Body of pancreas (tissue), 4 donors: ENCODE measurements around the gene SH2D3C. TPM values are rescaled to one million over a fixed set of nuclear protein-coding genes. Genes with fewer than 3 reads are reported as not detected.

ENCODE experiments used
- ATAC-seq: fragments of 150-250 bp; one replicate; pipeline ENCODE4 v1.9.1; 2016
- DNase-seq, 4 donors: peaks; one replicate each; pipeline ENCODE4 v3.0.0-alpha.2; 2019
- H3K27ac ChIP-seq, 4 donors: fragments of 200-600 bp; sonication (generic); 1 replicate in 3 of 4; 2 replicates in 1 of 4; pipeline versions ENCODE4 v1.5.1 to v1.6.1; 2016 to 2019; ENCODE audit warnings: mild to moderate bottlenecking in 1 of 4, mixed read lengths in 1 of 4, moderate library complexity in 1 of 4
- H3K27me3 ChIP-seq, 2 donors: fragments of 200-600 bp; sonication (generic); one replicate each; pipeline ENCODE4 v1.6.0; 2016; ENCODE audit warnings: mild to moderate bottlenecking in 1 of 2
- H3K36me3 ChIP-seq, 2 donors: fragments of 200-600 bp; sonication (generic); replicated peaks in 1 of 2; 2 replicates each; pipeline ENCODE4 v1.5.1; 2016; ENCODE audit warnings: low read depth in 2 of 2; ENCODE audit not compliant: insufficient read depth in 1 of 2
- H3K4me1 ChIP-seq: fragments of 200-600 bp; sonication (generic); one replicate; pipeline ENCODE4 v1.6.0; 2016
- H3K4me3 ChIP-seq, 2 donors: fragments of 200-600 bp; sonication (generic); 1 replicate in 1 of 2; 2 replicates in 1 of 2; pipeline ENCODE4 v1.5.1; 2016 to 2019
- H3K9me3 ChIP-seq, 3 donors: fragments of 200-600 bp; sonication (generic); 1 replicate in 2 of 3; 2 replicates in 1 of 3; pipeline ENCODE4 v1.5.1; 2016
- POLR2A ChIP-seq, 3 donors: fragments of 450-650 bp; IDR thresholded peaks; one replicate each; pipeline ENCODE4 v1.6.1; 2016; ENCODE audit warnings: antibody characterized with exemption in 3 of 3, mild to moderate bottlenecking in 2 of 3
- WGBS, 2 donors: methylation state at CpG; one replicate each; pipeline ENCODE4 v1.1.5; 2017; 5-methylcytosine and 5-hydroxymethylcytosine counted together
- intact Hi-C: fragments of 100-400 bp; cut with DNase I; formaldehyde crosslinking; loops from one replicate; pipeline ENCODE4 v1.15.1; 2023
- total RNA-seq, 2 donors: library from RNA; depleted of rRNA; stranded (reverse); fragments of >200 nt; gene quantifications; one replicate each; pipeline ENCODE4 v1.1.0, GENCODE V29; 2016
- TF ChIP-seq, protein P1 (sequence below), 7 experiments: fragments of 450-650 bp in 4 of 7; fragments of 200-600 bp in 3 of 7; sonication (generic) in 3 of 7; IDR thresholded peaks; one replicate each; pipeline ENCODE4 v1.5.1; 2016 to 2019; ENCODE audit warnings: antibody characterized with exemption in 7 of 7

Gene SH2D3C
- total RNA-seq, 2 donors from 2014 or later = 3.3 to 4.2 TPM

DNA sequence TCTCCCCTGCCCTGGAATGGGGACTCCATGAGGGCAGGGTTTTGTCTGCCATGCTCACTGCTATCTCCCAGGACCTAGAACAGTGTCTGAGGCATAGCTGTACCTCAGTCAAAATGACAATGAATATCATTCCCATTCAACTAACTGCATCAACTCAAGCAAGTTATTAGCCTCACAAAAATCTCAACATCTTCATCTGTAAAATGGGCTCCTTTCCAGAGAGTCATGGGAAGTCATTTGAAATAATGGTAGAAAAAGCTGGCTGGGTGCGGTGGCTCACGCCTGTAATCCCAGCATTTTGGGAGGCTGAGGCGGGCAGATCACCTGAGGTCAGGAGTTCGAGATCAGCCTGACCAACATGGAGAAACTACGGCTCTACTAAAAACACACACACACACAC, 9.4 kb downstream of the SH2D3C start:
- Histone ChIP-seq H3K4me3 (no peak overlapping the region), H3K27ac (peak overlapping the region in 1 of 4 donors; percentile 2)

DNA sequence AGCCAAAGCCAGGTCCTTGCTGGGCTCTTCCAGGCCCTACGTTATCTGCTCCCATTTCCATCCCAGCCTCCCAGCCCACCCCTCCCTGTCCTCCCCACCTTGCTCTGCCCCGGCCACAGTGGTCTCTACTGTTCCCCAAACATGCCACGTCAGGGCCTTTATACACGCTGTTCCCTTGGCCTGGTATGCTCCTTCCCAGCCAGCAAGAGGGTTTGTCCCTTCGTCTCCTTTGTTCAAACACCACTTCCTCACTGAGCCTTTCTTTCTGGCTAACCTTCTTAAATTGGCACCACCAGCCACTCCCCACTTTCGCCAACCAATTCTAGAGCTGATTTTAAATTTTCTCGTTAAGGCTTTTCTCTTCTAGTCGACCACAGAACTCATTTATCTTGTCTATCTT, 9.8 kb downstream of the SH2D3C start:
- H3K27ac ChIP-seq = peak overlapping the region in 1 of 4 donors; percentile 2
- no peaks in the 10 kb centered on the region for H3K27me3 ChIP-seq
- H3K36me3 ChIP-seq = no peaks in the 10 kb centered on the region
- H3K9me3 ChIP-seq = no peaks in the 10 kb centered on the region
- TF ChIP-seq, protein P1, sequence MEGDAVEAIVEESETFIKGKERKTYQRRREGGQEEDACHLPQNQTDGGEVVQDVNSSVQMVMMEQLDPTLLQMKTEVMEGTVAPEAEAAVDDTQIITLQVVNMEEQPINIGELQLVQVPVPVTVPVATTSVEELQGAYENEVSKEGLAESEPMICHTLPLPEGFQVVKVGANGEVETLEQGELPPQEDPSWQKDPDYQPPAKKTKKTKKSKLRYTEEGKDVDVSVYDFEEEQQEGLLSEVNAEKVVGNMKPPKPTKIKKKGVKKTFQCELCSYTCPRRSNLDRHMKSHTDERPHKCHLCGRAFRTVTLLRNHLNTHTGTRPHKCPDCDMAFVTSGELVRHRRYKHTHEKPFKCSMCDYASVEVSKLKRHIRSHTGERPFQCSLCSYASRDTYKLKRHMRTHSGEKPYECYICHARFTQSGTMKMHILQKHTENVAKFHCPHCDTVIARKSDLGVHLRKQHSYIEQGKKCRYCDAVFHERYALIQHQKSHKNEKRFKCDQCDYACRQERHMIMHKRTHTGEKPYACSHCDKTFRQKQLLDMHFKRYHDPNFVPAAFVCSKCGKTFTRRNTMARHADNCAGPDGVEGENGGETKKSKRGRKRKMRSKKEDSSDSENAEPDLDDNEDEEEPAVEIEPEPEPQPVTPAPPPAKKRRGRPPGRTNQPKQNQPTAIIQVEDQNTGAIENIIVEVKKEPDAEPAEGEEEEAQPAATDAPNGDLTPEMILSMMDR (IDR thresholded peaks at IDR 0.05) = no peak
- H3K4me1 ChIP-seq = peaks cover 15% of the 10 kb centered on the region
- H3K4me3 ChIP-seq = no peak overlapping the region
- ATAC-seq (no peak), DNase-seq (no peak)
- intact Hi-C loops = no loop called here
- 77 to 84% methylated on average over 8 of the region's 8 CpGs for WGBS, 2 donors

More for the DNA sequence above, 9.4 kb downstream of the SH2D3C start:
- no peaks in the 10 kb centered on the region for H3K27me3 ChIP-seq
- DNase-seq = no peak
- H3K4me1 ChIP-seq = peaks cover 15% of the 10 kb centered on the region
- H3K36me3 ChIP-seq = no peaks in the 10 kb centered on the region
- 75 to 90% methylated on average over 5 of the region's 5 CpGs for WGBS, 2 donors
- intact Hi-C loops = no loop called here
- no peak for TF ChIP-seq POLR2A (IDR thresholded peaks at IDR 0.05)
- TF ChIP-seq, protein P1 (IDR thresholded peaks at IDR 0.05) = no peak
- H3K9me3 ChIP-seq = no peaks in the 10 kb centered on the region
- no peak for ATAC-seq

DNA sequence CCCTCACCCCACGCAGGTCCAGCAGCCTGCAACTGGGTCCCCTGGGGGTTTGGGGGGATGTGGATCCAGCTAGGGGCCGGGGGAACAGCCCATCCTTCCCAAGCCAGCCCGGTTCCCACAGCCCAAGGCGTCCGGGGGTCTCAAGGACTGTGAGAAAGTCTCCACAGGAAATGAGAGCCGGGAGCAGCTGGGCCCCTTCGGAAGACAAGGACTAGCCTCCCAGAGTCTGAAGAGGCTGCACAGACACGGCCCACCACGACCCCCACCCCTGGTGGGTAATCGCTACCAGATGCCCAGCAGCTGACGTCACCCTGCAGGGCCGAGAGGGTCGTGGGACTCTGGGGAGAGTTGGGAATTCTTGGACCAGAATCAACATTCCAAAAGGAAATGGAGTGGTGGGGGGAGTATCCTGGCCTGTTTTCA, 10.5 kb downstream of the SH2D3C start:
- DNase-seq = no peak
- 40 to 52% methylated on average over 13 of the region's 13 CpGs for WGBS, 2 donors
- H3K9me3 ChIP-seq = no peaks in the 10 kb centered on the region
- peak overlapping the region in 3 of 4 donors; percentile 9 to 15 (median 12) for H3K27ac ChIP-seq
- H3K4me3 ChIP-seq = no peak overlapping the region
- no peak for TF ChIP-seq POLR2A (IDR thresholded peaks at IDR 0.05)
- TF ChIP-seq, protein P1 (IDR thresholded peaks at IDR 0.05) = no peak
- intact Hi-C loops = no loop called here
- H3K4me1 ChIP-seq = peaks cover 15% of the 10 kb centered on the region
- no peaks in the 10 kb centered on the region for H3K27me3 ChIP-seq
- no peak for ATAC-seq
- no peaks in the 10 kb centered on the region for H3K36me3 ChIP-seq

DNA sequence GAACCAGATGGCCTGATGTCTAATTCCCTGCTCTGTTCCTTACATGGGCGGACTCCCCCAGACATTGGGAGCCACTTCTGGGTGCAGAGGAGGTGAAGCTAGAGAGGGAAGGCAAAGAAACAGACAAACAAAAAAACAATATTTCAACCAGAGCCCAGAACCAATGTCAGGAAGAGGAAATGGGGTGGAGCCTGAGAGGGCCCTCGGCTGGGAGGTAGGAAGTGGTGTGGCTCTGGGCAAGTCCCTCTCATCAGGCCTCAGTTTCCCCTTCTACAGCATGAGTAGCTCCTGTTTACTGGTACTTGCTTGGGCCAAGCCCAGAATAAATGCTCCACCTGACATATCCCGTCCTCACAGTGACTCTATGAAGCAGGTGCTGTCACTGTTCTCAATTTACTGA, 11.1 kb downstream of the SH2D3C start:
- Histone ChIP-seq H3K27me3 (no peaks in the 10 kb centered on the region), H3K36me3 (no peaks in the 10 kb centered on the region), H3K27ac (peak overlapping the region in 2 of 4 donors; percentile 12 to 15), H3K9me3 (no peaks in the 10 kb centered on the region), H3K4me3 (no peak overlapping the region), H3K4me1 (peaks cover 15% of the 10 kb centered on the region)
- 60 to 63% methylated on average over 3 of the region's 3 CpGs for WGBS, 2 donors
- TF ChIP-seq, protein P1 (IDR thresholded peaks at IDR 0.05) = no peak
- TF ChIP-seq POLR2A (IDR thresholded peaks at IDR 0.05) = no peak
- intact Hi-C loops = no loop called here
- DNase-seq (no peak), ATAC-seq (no peak)

DNA sequence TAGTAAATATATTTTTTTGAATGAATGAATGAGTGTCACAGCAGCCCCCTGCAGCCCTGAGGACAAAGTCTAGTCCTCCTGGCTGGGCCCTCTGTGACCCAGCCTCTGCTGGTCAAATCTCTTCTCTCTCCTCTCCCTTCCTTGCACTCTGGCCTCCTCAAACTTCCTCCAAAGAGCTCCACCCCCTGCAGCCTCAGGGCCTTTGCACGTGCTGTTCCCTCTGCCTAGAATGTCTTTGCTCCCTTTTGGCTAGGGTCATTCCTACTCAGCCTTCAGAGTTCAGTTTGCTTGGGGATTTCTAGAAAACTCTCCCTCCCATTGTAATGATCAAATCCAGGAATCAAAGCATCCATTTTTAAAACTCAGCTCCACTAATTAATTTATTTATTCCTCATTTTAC, 13.0 kb downstream of the SH2D3C start:
- no peaks in the 10 kb centered on the region for H3K27me3 ChIP-seq
- no peaks in the 10 kb centered on the region for H3K36me3 ChIP-seq
- no peak for TF ChIP-seq POLR2A (IDR thresholded peaks at IDR 0.05)
- TF ChIP-seq, protein P1 (IDR thresholded peaks at IDR 0.05) = no peak
- intact Hi-C loops = no loop called here
- H3K4me3 ChIP-seq = no peak overlapping the region
- DNase-seq (no peak), ATAC-seq (no peak)
- H3K9me3 ChIP-seq = no peaks in the 10 kb centered on the region
- H3K27ac ChIP-seq = no peak overlapping the region
- H3K4me1 ChIP-seq = peaks cover 3% of the 10 kb centered on the region
- WGBS, 2 donors = 81 to 89% methylated on average over 1 of the region's 1 CpG
